ENCODE measurements around the gene ST7. TPM values are rescaled to one million over a fixed set of nuclear protein-coding genes. Genes with fewer than 3 reads are reported as not detected.

Gene ST7
- total RNA-seq, 1 experiment from 2014 or later, result 12.9 TPM

DNA sequence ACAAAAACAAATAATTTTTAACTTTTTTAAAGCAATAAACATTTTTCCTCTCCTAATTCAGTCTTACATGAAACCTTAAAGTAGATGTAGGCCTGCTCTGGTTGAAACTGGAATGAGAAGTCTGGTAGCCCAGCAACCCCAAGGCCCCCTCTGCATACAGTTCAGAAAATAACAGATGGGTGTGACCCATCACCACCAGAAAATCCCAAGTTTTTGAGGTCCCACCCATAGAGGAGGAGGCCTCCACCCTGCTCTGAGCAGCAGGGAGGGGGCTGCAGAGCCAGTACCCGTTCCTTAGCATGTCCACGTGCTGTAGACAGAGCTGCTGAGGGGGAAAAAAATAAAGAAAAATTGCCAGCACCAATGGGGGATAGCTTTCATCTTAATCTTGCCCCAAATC lies 246.8 kb downstream of the ST7 start:
- H3K27me3 Mint-ChIP-seq (ENCODE audit: low read depth), result no peaks in the 10 kb centered on the region
- Histone ChIP-seq H4K5ac (ENCODE audit: insufficient read length, low read depth, low read length) (no peak overlapping the region), H3K56ac (ENCODE audit: insufficient read length, low read depth, low read length) (no peak overlapping the region), H3K23me2 (ENCODE audit: insufficient read length, low read depth, low read length, poor library complexity, severe bottlenecking) (no peaks in the 10 kb centered on the region), H3K27me3 (ENCODE audit: insufficient read depth, low read length) (no peaks in the 10 kb centered on the region), H3K14ac (ENCODE audit: insufficient read depth, low read length) (no peak overlapping the region), H2BK12ac (ENCODE audit: insufficient read length, low read depth, low read length) (no peak overlapping the region), H4K8ac (replicated peaks; ENCODE audit: insufficient read length, low read depth, low read length) (no peak overlapping the region), H4K20me1 (ENCODE audit: control insufficient read depth, insufficient read depth, insufficient read length) (no peaks in the 10 kb centered on the region), H3K4me1 (ENCODE audit: insufficient read depth, low read length) (no peaks in the 10 kb centered on the region), H3K27ac (ENCODE audit: insufficient read length, low read depth, low read length) (no peak overlapping the region), H2AK5ac (ENCODE audit: insufficient read length, low read length) (no peak overlapping the region), H2BK120ac (ENCODE audit: low read depth, low read length, poor library complexity, severe bottlenecking) (no peak overlapping the region), H2BK5ac (ENCODE audit: insufficient read length, low read length) (no peak overlapping the region), H3K9me3 (ENCODE audit: control insufficient read depth, low read depth, low read length) (no peaks in the 10 kb centered on the region), H3K18ac (ENCODE audit: insufficient read length, low read depth, low read length) (no peak overlapping the region), H3K23ac (ENCODE audit: insufficient read length, low read depth, low read length) (no peak overlapping the region), H3K79me2 (ENCODE audit: insufficient read depth, low read length) (no peaks in the 10 kb centered on the region), H3T11ph (ENCODE audit: low read length) (no peak overlapping the region), H3K4me2 (ENCODE audit: insufficient read depth, insufficient read length, low read length) (no peak overlapping the region), H3K4ac (ENCODE audit: low read depth, low read length) (no peak overlapping the region), H3K9ac (ENCODE audit: extremely low read depth, insufficient read length, low read length) (no peak overlapping the region), H4K91ac (ENCODE audit: insufficient read length, low read depth, low read length) (no peak overlapping the region), H2BK20ac (ENCODE audit: low read depth, low read length, poor library complexity, severe bottlenecking) (no peak overlapping the region), H2BK15ac (ENCODE audit: low read depth, low read length) (no peak overlapping the region), H3K79me1 (ENCODE audit: insufficient read depth, low read depth, low read length, poor library complexity, severe bottlenecking) (no peaks in the 10 kb centered on the region), H2AFZ (ENCODE audit: low read length) (no peak overlapping the region)
- peaks cover 12 to 17% of the 10 kb centered on the region in 2 experiments for H3K4me1 Mint-ChIP-seq
- TF ChIP-seq, protein P1, sequence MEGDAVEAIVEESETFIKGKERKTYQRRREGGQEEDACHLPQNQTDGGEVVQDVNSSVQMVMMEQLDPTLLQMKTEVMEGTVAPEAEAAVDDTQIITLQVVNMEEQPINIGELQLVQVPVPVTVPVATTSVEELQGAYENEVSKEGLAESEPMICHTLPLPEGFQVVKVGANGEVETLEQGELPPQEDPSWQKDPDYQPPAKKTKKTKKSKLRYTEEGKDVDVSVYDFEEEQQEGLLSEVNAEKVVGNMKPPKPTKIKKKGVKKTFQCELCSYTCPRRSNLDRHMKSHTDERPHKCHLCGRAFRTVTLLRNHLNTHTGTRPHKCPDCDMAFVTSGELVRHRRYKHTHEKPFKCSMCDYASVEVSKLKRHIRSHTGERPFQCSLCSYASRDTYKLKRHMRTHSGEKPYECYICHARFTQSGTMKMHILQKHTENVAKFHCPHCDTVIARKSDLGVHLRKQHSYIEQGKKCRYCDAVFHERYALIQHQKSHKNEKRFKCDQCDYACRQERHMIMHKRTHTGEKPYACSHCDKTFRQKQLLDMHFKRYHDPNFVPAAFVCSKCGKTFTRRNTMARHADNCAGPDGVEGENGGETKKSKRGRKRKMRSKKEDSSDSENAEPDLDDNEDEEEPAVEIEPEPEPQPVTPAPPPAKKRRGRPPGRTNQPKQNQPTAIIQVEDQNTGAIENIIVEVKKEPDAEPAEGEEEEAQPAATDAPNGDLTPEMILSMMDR (conservative IDR thresholded peaks at IDR 0.05), result no peak
- H3K4me3 Mint-ChIP-seq, result no peak overlapping the region; a peak in 1 of 5 replicates
- no CpG with 5 or more reads among the region's 2 CpGs for WGBS (ENCODE audit: extremely low coverage, insufficient read length, low lambda C conversion rate)
- H3K9me3 Mint-ChIP-seq, result no peaks in the 10 kb centered on the region
- peak overlapping the region in 1 of 3 experiments; percentile 82; a peak in 2 of 7 replicates for H3K27ac Mint-ChIP-seq
- H3K36me3 Mint-ChIP-seq (ENCODE audit: insufficient read depth in 1 of 3, low read depth in 3 of 3), result no peaks in the 10 kb centered on the region
- no peak for DNase-seq
